Prostate gland (tissue), 2 donors: Measurements from ENCODE around the gene CAMK2D.

Experiments
- POLR2A ChIP-seq: fragments of 450-650 bp; IDR thresholded peaks from one replicate; pipeline ENCODE4 v1.6.1; 2016; ENCODE audit warnings: antibody characterized with exemption, mild to moderate bottlenecking
- TF ChIP-seq, protein P1 (sequence below), 4 experiments: fragments of 200-600 bp in 2 of 4; fragments of 450-650 bp in 2 of 4; sonication (generic) in 2 of 4; IDR thresholded peaks; 1 replicate in 3 of 4; 2 replicates in 1 of 4; pipeline ENCODE4 v1.5.1; 2016 to 2019; ENCODE audit warnings: antibody characterized with exemption in 4 of 4, mild to moderate bottlenecking in 2 of 4, moderate library complexity in 2 of 4

DNA sequence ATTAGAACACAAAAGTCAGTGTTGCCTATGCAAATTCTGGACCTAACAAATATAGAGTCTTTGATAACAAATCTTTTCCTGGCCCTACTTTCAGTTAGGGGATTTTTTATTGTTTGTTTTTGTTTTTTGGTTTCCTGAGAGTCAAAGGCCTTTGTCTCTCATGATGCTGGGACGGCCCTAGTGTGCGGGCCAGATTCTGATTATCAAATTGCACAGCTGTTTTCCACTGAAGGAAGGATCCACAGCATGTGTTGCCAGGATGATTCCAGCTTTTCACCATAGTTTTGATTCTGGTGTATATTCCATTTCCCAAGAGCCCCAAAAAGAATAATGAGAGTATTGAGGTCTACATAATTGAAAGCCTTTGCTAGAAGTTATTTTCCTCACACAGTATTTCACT is 248.2 kb downstream of the CAMK2D start:
- TF ChIP-seq, protein P1, sequence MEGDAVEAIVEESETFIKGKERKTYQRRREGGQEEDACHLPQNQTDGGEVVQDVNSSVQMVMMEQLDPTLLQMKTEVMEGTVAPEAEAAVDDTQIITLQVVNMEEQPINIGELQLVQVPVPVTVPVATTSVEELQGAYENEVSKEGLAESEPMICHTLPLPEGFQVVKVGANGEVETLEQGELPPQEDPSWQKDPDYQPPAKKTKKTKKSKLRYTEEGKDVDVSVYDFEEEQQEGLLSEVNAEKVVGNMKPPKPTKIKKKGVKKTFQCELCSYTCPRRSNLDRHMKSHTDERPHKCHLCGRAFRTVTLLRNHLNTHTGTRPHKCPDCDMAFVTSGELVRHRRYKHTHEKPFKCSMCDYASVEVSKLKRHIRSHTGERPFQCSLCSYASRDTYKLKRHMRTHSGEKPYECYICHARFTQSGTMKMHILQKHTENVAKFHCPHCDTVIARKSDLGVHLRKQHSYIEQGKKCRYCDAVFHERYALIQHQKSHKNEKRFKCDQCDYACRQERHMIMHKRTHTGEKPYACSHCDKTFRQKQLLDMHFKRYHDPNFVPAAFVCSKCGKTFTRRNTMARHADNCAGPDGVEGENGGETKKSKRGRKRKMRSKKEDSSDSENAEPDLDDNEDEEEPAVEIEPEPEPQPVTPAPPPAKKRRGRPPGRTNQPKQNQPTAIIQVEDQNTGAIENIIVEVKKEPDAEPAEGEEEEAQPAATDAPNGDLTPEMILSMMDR (IDR thresholded peaks at IDR 0.05) = no peak
- no peak for TF ChIP-seq POLR2A
